Sciatic nerve (tissue), 2 donors: ENCODE results near the gene SCN1A. TPM values are rescaled to one million over a fixed set of nuclear protein-coding genes. Genes with fewer than 3 reads are reported as not detected.

ENCODE experiments used
- ATAC-seq: fragments of 200-7000 bp; cut with Tn5 transposase; one replicate; pipeline ENCODE4 v1.9.1; 2020; ENCODE audit warnings: mild to moderate bottlenecking, moderate library complexity
- DNase-seq: peaks from one replicate; pipeline ENCODE4 v3.0.0-alpha.2; 2020; ENCODE audit warnings: low spot score
- intact Hi-C: fragments of 100-400 bp; cut with DNase I; formaldehyde crosslinking; loops from one replicate; pipeline ENCODE4 v1.14.2; 2022
- total RNA-seq: library from RNA; stranded (reverse); fragmentation: NEBNext Ultra II Directional; extraction: Animal tissue kit (Norgen Biotek cat#: 25700); gene quantifications from one replicate; pipeline ENCODE4 v1.2.1, GENCODE V29; 2021
- donor health status: DM: no; HTN: no; CAD: no.
- donor health status: DM: no; HTN: no; CAD: no.

Gene SCN1A
- total RNA-seq, 1 donor from 2014 or later, result not detected

- intact Hi-C loops, result no loop called here
- no peak for DNase-seq
Measured at GRCh38 chr2:165952085-165952484, 175.7 kb downstream of the SCN1A start.

GRCh38 chr2:165950438-165950837 is 177.4 kb downstream of the SCN1A start:
- ATAC-seq (no peak), DNase-seq (no peak)
- intact Hi-C loops, result no loop called here

More at GRCh38 chr2:165952085-165952484, 175.7 kb downstream of the SCN1A start:
- no peak for ATAC-seq

GRCh38 chr2:165941827-165942226 is 186.0 kb downstream of the SCN1A start:
- no peak for DNase-seq
- intact Hi-C loops, result no loop called here
- ATAC-seq, result no peak

GRCh38 chr2:165938237-165938636 is 189.6 kb downstream of the SCN1A start:
- ATAC-seq (no peak), DNase-seq (no peak)
- intact Hi-C loops, result no loop called here

Other genes with a start within 250 kb of the SCN1A start
- 36.8 TPM for gene TTC21B, start 174.2 kb downstream of the SCN1A start, total RNA-seq
- 25.5 TPM for gene SCN9A, start 247.9 kb upstream of the SCN1A start, total RNA-seq